ENCODE measurements around the gene DEFB124.
"Not testable (repeated sequence)": the region's sequence is repeated elsewhere in the genome, so short reads cannot be mapped to it uniquely, and the experiment has no call there.

The DEFB124 gene, protein sequence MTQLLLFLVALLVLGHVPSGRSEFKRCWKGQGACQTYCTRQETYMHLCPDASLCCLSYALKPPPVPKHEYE

DNA sequence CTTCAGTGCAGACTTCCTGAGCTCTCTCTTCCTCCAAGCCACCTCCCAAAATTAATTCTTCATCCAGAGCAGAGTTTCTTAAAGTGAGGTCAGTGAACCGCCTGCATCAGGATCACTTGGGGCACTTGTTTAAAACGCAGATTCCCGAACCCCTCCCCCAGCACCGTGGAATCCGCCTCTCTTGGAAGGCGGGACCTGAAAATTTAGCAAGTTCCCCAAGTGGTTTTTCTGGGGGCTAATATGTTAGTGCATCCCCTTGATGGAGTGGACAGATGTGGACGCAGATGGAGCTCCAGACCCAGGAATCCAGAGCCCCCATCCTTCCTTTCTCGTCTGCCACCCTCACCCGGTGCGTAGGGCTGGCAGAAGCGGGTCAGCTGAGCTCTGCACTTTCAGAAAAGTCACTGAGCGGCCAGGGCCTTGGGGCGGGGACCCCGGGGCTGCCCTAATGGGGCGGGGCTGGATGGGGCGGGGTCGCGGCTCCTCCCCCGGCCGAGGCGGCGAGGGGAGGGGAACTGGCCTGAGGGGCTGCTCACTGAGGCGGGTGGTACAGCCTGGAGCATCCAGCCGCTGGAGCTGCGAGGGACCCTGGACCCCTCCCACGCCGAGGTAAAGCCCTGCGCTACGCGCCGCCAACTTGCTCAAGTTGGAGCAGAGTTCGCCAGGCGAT is at the start of gene DEFB124, which contains the start of gene REM1:
DEFB124 (minus strand) TSS at position 370 of the 670 bp plus-strand sequence. CDS start 2,114 bp downstream, outside the sequence.
REM1 (plus strand) TSS at position 531 of the 670 bp plus-strand sequence. CDS start 1,158 bp downstream, outside the sequence.
- no peak for DNase-seq (ENCODE audit: low read depth in 2 of 2)

DNA sequence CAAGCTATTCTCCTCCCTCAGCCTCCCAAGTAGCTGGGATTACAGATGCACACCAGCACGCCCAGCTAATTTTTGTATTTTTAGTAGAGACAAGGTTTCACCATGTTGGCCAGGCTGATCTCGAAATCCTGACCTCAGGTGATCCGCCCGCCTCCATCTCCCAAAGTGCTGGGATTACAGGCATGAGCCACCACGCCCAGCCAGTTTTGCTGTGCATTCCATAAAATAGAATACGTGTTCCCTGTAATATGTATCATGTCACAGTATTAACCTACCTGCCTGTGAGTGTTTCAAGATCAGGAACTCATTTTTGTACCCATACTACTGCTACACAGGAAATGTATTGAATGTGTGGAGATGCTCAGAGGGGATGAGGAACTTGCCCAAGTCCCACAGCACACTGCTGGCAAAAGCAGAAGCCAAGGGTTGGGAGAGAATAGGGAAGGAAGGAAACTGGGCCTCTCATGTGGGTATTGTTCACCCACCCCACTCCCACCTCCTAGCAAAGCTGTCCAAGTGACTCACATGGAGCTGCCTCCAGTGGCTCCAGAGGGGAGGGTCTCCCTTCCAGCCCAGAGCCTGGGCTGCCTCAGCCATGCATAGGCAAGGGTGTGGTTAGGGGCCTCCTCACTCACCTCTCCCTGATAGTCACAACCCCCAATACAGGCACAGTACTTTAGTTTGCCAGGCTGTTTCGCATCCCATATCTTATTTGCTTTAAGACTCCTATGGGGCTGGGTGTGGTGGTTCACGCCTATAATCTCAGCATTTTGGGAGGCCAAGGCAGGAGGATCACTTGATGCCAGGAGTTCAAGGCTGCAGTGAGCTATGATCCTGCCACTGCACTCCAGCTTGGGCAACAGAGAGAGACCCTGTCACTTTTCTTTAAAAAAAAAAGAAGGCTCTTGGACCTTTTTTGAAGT is 48.7 kb upstream of the DEFB124 start:
- no peak for DNase-seq (ENCODE audit: low read depth in 2 of 2)

DNA sequence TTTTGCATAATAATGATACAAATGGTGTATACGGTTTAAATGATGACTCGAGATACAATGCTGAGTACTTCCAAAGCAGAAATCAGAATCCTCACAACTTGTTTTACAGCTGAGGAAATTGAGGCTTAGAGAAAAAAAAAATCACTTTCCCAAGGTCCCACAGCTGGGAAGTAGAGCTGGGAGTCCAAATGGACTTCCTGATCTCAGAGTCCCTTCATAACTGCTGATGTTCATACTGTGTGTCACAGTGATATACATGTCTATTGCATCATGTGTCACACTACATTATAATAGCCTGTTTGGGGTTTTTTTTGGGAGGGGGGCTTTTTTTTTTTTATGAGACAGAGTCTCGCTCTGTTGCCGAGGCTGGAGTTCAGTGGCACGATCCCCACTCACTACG is 47.8 kb upstream of the DEFB124 start:
- no peak for DNase-seq (ENCODE audit: low read depth in 2 of 2)

DNA sequence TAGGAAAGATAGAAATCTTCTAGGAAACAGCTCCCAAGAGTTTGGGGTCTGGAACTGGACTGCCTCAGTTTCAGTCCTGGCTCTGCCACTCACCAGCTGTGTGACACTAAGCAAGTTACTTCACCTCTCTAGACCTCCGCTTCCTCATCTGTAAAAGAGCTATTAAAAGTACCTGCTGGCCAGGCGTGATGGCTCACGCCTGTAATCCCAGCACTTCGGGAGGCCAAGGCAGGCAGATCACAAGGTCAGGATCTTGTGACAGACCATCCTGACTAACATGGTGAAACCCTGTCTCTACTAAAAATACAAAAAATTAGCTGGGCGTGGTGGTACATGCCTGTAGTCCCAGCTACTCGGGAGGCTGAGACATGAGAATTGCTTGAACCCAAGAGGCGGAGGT is 46.3 kb upstream of the DEFB124 start:
- DNase-seq (ENCODE audit: low read depth in 2 of 2), result not testable (repeated sequence)

DNA sequence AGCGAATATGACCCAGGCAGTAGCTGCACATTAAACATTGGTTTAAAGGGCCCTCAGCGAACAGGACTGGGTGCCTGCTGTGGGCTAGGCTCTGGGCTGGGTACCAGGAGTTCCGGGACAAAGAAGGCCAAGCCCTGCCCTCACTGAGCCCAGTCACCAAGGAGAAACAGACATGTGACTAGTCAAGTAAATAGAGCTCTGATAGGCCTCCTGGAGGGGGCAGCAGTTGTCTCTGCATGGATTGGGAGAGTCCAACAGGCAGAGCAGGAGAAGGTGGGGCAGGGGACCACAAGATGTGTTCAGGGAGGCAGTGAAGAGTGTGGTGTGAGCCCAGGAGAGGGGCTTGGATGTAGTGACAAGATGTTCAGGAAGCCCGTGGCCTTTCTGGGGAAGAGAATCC is 42.4 kb upstream of the DEFB124 start:
- no peak for DNase-seq (ENCODE audit: low read depth in 2 of 2)

DNA sequence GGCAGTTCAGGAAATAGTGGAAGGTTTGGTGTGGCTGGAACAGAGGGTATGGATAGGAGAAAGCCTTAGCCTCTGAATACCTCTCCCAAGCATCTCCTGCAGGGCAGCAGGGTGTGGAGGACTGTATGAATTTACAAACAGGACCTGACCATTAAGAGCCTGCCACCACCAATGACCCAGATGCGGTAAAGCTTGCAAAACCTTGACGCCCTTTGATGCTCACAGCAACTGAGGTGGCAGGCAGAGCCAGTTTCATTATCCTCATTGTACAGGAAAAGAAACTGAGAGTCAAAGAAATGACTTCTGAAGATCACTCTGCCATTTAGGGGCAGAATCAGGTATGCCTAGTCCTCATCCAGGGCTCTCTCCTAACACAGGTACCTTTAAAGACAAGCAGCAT is 41.7 kb upstream of the DEFB124 start:
- no peak for DNase-seq (ENCODE audit: low read depth in 2 of 2)

DNA sequence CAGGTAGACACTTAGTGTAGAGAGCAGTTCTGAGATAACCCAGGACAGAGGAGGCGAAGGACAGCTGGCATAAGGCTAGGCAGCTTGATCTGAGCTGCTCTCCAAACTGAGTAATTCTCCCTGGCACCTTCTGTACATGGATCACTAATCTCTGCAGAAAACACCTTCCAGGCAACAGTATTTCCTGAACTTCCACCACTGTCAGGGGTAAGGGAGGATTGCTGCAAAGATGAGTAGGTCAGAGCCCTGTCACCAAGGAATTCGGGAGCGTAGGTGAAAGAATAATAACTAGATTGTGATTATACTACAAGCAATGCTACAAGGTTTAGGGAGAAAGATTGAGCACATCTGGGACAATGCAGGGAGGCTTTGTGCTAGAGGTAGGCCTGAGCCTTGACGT is 41.2 kb upstream of the DEFB124 start:
- no peak for DNase-seq (ENCODE audit: low read depth in 2 of 2)

DNA sequence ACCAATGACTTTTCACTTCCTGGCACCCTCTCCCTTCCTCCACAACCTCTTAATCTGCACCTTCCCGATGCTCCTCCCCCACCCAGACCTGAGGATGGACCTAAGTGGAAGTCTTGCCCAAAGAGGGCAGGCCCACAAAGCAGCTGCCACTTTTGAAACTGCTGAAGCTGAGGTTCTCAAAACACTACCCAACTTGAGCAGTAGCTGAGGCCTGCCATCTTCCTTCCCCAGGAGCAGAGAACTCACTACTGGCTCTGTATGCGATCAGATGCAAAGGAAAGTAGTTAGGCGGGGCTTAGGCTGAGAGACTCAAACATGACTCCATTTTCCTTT is 40.8 kb upstream of the DEFB124 start:
- DNase-seq (ENCODE audit: low read depth in 2 of 2), result no peak

DNA sequence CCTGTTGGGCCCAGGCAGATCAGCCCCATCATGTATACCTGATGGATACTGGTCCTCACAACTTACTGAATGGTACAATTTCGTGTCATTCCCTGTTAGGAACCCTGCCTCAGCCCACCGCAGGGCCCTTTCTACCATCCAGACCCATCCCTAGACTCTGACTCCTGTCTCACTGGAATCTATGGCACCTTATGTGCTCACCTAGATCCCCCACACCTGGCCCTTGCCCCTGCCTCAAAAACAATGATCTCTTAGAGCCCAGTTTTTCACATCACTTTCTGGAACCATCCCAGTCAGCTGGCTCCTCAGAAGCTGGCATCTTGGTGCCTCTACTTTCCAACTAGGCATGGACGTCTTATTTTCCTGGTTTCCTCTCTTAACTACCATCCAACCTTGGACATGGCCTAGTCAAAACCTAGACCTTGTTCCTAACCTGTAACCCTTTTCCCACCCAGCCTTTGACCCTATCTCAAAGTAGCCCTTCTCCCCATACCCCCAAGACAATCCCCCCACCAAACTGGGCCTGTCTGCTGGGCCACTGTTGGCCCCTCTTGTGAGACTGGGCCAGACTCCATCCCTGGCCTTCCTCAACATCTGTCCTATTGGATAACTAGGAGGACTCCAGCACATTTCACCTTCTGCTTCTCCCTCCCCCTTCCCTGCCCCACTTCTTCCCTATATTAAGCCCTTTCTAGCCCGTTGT is 40.3 kb upstream of the DEFB124 start:
- DNase-seq (ENCODE audit: low read depth in 2 of 2), result no peak

DNA sequence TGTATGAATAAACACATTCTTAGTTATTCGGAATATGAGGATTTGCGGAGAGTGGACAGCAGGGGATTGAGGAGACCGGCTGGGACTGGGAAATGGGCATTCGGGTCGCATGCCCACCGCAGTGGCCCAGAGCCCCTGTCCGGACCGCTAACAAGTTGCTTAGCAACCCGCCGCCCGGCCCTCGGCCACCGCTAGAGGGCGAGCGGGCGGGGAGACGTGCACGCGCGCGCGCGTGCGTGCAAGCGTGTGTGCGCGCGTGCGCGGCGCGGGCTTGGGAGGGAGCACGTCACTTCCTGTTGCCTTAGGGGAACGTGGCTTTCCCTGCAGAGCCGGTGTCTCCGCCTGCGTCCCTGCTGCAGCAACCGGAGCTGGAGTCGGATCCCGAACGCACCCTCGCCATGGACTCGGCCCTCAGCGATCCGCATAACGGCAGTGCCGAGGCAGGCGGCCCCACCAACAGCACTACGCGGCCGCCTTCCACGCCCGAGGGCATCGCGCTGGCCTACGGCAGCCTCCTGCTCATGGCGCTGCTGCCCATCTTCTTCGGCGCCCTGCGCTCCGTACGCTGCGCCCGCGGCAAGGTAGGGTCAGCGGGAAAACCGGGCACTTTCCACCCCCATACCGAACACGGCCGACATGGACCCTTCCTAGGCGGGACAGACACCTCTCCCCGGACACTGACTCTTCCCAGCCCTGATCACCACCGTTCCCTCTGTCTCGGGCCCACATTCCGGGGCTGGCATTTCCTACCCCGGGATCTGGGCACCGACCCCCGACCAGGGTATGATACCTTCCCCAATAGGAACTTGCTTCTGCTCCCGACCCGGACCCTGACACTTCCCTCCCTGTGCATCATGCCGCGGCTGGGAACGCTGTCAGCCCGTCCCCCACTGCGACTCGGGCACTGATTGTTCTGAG is 39.5 kb upstream of the DEFB124 start, which contains the start of gene HM13:
HM13 (plus strand) TSS at position 289 of the 918 bp plus-strand sequence; CDS start at position 399, 110 bp downstream.
- DNase-seq (ENCODE audit: low read depth in 2 of 2), result peak; percentile 69 to 74

DNA sequence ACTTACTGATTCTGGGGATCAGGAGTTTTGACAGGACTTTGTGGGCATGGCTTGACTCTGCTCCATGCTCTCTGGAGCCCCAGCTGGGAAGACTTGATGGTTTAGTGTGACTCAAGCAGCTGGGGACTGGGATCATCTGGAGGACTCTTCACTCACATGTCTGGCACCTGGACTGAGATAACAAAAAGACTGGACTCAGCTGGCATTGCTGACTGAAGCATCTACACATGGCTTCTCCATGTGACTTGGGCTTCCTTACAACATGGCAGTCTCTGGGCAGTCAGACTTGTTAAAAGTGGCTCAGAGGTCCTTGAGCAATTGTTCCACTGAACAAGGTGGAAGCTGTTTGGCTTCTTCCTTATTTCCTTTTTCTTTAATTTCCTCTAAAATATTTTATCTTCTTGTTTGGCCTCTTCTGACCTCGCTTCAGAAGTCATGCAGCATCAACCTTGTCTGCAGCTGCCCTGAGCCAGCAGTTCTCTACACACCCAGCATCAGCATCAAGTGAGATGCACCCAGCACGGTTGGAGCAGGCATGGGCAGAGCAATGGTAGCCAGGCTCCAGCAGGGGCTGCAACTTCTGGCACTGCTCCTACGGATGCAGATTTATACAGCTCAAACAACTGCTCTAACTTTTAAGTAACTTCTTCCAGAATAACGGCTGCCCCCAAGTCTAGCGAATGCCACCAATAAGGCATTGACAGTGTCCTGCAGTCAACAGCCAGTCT is 33.8 kb upstream of the DEFB124 start:
- no peak for DNase-seq (ENCODE audit: low read depth in 2 of 2)

DNA sequence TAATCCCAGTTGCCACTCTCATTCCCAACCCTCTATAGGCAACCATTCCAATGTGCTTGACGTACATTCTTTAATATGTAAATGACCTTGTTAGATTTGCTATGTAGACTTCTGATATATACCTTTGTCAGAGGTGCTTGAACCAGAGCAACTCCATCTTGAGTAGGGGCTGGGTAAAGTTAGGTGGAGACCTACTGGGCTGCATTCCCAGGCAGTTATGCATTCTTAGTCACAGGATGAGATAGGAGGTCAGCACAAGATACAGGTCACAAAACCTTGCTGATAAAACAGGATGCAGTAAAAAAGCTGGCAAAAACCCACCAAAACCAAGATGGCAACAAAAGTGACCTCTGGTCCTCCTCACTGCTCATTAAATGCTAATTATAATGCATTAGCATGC is 31.0 kb upstream of the DEFB124 start:
- no peak for DNase-seq (ENCODE audit: low read depth in 2 of 2)

DNA sequence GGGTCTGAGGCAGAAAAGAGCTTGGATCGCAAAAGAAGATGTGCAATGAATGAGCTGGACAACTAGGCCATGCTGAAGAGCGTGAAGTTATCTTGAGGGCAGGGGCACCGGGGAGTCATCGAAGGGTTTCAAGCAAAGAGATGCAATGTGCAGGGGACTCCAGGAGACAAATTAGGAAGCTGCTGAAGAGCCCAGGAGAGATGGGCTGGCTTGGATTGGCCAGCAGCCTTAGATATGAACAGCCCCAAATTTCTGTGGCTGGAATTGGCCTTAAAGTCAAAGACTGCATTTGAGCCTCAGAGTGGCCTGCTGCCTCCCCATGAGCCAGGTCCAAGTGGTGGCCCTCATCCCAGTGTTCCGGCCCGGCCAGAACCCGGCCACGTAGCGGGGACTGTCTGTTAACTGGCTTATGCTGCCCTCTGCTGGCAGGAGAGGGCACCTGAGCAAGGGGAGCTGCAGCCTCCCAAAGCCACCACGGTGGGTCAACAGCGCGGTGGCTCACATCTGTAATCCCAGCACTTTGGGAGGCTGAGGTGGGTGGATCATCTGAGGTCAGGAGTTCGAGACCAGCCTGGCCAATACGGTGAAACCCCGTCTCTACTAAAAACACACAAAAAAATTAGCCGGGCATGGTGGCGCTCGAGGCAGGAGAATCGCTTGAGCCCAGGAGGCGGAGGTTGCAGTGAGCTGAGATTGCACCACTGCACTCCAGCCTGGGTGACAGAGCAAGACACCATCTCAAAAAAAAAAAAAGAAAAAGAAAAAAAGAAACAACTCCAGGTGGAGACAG is 28.2 kb upstream of the DEFB124 start:
- peak; percentile 41 to 42 for DNase-seq (ENCODE audit: low read depth in 2 of 2)

DNA sequence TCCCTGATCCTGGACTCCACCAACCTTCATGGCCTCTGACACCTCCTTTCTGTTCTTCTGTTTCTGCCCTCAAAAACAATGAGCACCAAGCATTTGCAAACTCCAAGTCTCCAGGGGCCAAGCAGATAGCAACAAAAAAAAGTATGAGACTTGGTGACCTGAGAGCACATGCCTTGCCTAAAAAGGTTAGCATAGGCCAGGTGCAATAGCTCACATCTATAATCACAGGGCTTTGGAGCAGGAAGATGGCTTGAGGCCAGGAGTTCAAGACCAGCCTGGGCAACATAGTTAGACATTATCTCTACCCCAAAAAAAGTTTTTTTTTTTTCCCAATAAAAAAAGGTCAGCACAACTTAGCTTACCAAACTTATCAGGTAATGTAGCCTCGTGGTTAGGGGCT is 25.6 kb upstream of the DEFB124 start:
- DNase-seq (ENCODE audit: low read depth in 2 of 2), result no peak

DNA sequence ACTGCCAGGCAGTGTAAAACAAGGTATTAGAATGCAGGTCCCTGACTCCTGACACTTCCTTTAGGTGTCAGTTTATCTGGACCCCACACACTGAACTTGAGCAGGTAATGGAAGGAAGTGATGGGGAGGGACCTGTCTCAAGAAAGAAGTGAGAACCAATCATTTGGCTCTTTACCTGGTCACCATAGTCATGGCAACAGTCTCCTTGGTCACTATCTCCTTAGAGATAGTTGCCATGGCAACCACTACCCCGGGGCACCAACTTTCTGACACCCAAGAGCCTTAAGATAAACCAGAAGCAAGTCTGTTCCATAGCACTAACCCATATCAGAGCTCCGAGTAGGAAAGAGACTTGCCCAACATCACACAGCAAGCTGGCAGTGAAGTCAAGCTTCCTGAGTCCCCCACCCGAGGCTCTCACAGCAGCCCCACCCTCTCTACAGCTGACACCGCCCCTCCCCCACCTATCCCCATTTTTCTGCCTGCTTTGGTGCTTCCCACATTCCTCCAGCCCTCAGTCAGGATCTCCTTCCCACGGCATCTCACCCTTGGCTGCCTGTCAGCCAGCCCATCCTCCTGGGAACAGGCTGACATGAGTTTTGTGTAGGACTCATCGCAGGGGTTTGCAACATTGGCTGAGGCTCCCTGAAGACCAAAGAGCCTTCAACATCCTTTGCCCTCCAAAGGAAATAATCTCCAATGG is 23.1 kb upstream of the DEFB124 start:
- peak; percentile 57 to 65 for DNase-seq (ENCODE audit: low read depth in 2 of 2)

DNA sequence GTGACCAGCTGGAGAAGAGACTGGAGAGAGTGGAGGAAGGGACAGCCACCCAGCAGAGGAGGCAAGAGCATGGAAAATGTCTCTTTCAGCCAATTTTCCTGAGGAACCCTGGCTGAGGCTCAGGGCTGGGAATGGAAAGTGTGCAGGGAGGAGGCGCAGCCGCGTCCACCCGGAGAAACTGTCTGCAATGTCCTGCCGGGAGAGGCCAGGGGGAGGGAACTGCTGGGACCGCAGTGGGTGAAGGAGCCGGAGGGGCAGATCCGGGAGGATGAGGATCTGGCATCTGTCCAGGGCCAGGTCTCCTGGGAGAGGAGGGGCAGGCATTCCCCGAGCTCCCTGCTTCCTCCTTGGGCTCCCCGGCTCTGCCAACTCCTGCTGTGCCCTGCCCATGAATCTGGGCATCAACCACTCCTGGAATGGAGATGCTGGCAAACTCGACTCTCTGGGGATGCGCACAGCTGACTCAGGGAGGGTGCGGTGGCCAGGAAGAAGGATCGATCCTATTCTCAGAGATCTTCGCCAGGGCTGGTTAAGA is 21.9 kb upstream of the DEFB124 start:
- DNase-seq (ENCODE audit: low read depth in 2 of 2), result no peak

DNA sequence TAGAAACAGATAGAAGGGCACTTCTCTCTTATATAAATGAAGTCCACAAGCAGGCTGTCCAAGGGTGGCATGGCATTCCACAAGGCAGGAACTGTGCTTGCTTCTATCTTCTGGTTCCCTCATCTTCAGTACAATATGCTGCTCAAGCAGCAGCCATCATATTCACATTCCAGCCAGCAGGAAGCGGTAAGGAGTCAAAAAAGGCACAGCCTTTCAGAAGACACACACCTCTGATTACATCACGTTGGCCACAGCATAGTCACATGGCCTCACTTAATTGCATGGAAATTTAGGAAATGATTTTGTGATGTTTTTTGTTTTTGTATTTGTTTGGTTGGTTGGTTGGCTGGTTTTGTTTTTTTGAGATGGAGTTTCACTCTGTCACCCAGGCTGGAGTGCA is 19.2 kb upstream of the DEFB124 start:
- no peak for DNase-seq (ENCODE audit: low read depth in 2 of 2)

DNA sequence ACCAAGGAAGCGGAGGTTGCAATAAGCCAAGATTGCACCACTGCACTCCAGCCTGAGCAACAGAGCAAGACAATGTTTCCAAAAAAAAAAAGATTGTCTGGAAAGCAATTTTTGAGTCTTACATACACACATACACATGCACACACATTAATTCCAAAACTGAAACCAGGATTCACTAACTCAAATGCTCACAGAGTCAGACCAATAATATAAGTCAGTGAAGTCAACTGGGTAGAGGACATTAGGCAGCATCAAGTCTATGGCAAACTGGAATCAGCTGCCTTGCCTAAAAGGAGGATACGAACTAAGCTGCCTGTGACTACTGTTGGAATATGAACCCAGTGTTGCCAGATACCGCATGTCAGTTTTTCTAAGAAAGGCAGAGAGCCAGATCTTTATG is 15.8 kb upstream of the DEFB124 start:
- no peak for DNase-seq (ENCODE audit: low read depth in 2 of 2)

DNA sequence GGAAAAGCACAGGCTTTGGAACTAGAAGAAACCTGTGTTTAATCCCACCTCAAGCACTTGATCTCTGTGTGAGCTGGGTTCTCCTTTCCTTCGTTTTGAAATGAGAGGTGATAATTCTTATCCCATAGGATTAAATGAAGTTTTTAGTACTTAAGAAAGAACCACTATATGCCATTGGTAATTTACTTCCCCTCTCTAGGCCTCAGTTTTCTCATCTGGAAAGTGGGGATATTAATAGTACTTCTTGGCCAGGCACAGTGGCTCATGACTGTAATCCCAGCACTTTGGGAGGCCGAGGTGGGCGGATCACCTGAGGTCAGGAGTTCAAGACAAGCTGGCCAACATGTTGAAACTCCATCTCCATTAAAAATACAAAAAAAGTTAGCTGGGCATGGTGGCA is 14.2 kb upstream of the DEFB124 start:
- no peak for DNase-seq (ENCODE audit: low read depth in 2 of 2)
